ENCODE data around the gene NCF2.
"Not testable (repeated sequence)": the region's sequence is repeated elsewhere in the genome, so short reads cannot be mapped to it uniquely, and the experiment has no call there.

Gene NCF2, protein sequence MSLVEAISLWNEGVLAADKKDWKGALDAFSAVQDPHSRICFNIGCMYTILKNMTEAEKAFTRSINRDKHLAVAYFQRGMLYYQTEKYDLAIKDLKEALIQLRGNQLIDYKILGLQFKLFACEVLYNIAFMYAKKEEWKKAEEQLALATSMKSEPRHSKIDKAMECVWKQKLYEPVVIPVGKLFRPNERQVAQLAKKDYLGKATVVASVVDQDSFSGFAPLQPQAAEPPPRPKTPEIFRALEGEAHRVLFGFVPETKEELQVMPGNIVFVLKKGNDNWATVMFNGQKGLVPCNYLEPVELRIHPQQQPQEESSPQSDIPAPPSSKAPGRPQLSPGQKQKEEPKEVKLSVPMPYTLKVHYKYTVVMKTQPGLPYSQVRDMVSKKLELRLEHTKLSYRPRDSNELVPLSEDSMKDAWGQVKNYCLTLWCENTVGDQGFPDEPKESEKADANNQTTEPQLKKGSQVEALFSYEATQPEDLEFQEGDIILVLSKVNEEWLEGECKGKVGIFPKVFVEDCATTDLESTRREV

DNA sequence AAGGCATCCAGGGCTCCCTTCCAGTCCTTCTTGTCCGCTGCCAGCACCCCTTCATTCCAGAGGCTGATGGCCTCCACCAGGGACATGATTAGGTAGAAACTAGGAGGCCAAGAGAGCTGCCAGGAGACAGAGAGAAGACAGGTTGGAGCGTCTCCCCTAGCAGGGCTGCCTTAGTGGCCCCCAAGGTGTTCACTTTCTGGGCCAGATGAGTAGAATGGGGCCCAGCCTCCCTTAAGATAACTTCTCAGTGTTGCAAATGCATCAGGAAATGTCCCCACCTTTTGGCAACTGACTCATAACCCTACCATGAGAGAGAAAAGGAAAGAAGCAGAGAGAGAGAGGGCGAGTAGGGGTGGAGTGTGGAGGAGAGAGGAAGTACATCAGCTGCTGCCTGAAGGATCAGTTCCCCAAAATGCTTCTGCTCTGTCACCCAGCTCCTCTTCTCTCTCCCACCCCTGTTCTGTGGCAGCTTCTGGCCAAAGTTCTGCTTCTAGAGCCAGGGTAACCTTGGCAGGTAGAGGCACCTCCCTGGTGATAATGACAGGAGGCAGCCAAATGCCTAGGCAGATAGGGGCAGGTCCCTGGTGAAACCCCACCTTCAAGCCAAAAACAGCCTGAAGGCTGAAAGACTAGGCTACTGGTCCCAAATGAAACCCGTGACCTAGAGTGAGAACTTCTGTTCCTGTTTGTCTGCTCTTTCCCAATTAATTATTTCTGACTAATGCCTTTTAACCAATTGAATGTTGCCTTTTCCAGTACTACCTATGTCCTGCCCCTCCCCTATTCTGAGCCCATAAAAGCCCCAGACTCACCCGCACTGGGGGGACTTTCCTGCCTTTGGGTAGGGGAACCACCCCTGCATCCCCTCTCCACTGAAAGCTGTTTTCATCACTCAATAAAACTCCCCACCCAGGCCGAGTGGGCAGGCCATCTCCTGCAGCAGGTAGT is at the start of gene NCF2:
Gene NCF2, minus strand, starts transcription at position 216 of the 948 bp plus-strand sequence. Its CDS starts 130 bp downstream, at position 86.
- peak; percentile 95 for DNase-seq

DNA sequence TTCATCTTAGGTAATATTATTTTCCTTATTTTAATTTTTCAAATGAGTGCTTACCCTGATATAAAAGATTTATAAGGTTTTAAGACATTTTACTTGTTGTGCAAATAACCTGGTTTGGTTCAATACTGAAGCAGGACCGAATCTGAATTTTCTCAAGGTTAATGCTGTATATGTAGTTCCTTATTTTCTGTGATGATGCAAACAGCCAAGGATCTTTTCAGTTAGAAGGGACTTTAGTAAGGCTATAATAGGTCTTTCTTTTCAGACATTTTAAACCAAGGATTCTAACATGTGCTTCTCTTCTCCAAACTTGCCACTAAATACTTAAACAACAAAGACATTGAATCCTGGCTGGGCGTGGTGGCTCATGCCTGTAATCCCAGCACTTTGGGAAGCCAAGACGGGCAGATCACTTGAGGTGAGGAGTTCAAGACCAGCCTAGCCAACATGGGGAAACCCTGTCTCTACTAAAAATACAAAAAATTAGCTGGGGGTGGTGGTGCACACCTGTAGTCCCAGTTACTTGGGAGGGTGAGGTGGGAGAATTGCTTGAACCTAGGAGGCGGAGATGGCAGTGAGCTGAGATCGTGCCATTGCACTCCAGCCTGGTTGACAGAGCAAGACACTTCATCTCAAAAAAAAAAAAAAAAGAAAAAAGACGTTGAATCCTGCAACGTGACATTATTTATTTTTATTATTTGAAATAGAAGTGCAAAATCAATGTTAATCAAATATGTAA is 48.6 kb upstream of the NCF2 start:
- peak; percentile 22 for DNase-seq

DNA sequence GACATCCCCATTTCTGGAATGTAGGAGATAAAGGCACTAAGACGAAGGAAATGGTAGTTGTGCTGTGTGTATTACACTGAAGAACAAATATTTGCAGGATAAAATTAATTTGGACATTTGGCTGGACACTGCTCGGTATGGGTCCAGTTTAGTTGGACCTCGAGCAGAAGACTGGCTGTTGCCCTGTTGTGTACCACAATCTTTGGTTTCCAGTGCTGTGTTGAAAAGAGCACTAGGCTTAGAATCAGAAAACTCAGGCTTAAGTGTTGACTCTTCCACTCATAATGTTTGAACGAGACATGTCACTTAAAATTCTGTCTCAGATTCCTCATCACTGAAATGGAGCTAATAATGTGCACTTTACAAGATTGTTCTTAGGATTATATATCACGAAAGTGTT is 46.5 kb upstream of the NCF2 start:
- DNase-seq: no peak

DNA sequence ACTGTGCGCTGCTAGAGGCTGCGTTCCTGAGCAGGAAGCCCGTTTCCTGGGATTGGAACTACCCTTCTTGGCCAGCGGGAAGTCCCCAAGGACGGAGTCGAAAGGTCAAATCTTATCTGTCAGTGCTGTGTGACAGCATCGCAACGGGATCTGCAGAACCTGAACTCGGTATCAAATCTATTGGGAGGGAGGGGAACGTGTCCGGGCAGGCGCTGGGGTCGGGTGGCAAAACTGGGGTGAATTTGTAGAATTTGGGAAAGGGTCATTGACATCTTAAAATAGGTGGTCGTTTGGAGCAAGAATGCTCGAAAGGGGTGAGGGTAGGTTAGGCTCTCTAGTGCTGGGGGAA is 46.0 kb upstream of the NCF2 start:
- no peak for DNase-seq

DNA sequence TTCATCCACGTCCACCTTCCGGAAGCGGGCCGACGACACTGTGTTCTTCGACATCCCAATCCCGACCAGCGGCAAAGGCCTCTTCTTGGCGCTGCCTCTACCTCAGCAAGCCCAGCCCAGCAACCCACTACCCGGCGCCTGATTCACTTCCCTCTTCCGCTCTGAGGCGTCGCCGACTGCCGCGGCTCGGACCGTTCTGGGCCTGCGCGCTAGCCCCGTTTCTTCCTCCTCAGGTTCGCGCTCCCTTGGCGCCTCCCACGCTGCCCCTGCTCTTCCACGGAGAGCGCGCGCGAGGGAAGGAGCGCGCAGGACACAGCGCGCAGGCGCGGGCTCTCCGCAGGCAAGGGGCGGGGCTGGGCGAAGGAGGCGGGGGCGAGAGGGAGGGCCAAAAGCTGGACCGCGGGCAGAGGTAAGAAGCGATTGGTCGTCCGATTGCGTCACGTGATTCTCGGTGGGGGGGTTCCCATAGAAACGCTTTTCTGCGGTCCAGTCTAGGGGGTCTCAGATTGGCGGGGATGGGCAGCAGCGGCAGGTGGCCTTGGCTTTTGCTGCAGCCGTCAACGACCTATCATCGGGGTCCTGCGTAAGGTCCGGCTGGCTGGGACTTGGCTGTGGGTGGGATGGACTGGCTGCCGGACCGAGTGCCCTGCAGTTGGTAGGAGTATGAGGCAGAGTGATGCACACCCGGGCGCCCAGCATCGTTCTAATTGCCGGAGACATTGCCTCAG is 45.5 kb upstream of the NCF2 start, which contains the start of gene ARPC5:
Gene ARPC5, minus strand, starts transcription at position 178 of the 728 bp plus-strand sequence. Its CDS starts 124 bp downstream, at position 54.
- peak; percentile 100 for DNase-seq

DNA sequence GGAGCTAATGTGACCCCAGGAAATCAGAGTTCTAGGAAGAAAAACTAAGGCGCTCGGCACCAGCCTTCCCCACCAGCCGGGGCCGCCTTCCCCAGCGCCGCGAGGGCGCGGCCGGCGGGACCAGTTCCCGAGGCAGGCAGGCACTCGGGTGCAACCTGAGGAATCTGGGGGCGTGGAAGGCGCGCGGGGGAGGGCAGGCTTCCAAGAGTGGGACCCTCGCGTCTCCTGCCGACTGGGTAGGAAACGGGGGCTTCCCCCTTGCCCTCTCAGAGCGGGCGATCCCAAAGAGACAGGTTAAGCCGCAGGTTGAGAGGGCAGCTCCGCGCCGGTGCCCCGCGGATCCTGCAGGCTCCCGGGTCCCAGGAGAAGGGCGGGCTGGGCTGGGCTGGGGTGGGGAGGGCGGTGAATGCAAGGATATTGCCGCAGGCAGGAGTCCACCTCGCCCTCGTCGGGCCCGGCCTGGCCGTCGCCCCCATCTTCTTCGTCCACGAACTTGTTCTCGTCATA is 44.9 kb upstream of the NCF2 start:
- peak; percentile 46 for DNase-seq

DNA sequence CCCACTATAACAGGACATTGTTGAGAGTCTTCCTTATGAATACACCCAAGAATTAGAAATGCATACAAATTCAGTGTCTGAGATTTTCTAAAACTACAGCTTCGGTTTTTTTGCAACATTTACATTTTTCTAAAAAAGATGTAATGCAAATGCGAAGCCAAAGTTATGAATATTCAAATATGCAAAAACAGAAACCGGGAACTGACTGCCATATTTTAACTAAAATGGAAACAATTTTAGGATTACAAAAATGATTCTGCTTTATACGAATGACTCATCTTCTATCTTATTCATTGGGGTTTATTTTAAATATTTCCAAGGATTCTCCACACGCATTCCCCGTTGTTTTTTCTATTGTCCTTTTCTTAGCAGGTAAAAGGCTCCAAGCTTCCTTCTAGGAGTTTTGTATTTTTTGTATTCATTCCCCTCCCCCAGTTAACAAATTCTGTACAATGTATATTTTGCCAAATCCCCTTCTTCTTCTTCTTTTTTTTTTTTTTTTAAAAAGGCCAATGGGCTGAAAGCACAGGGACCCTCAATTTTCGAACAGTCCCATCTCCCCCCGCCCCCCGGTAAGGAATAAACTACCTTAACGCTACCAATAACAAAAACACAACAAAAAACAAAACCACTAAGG is 44.3 kb upstream of the NCF2 start:
- peak; percentile 68 for DNase-seq

DNA sequence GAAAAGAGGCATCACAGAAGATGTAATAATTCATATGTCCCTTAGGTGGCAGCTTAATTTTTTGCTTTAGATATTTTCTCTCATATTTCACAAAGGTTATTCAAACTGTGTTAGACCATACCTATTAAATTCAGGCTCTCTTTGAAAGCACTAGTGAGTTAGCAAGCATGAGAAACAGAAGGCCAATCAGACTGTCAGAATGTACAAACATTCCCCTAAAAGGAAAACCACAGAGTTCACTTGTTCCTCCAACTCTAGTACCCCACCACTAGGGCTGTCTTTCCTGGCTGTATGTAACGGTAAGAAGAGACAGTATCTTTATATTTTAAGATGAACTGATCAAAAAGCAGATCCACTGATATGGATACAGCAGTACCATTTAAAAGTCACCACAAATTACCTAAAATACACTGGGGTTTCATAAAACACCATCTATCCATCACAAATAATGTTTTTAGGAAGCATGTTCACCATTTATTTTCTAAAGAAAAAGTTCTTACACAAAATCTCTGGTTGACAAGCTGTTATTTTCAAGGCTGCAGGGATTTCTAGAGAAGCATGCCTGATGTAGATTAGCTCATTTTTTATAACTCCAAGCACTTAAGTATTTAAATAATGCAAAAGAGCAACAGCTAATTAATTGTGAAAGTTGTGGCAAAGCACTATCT is 43.6 kb upstream of the NCF2 start:
- DNase-seq: peak; percentile 65

DNA sequence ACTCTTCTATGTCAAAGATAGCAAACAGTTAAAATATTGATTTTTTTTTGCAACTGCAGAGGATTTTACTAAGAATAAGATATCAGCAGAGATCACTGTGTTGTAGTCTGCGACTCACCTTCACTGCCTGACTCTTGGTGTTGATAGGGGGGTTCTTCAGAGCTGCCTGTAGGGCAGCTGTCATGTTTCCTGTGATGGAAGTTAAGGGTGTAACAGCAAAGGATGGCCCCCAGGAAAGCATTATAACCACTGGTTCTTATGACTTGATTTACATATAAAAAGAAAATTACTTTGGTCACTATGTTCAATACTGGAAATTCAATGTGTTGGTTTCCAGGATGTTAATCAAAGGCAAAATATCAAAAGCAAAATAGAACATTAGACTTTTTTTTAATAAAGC is 42.7 kb upstream of the NCF2 start:
- DNase-seq: no peak

DNA sequence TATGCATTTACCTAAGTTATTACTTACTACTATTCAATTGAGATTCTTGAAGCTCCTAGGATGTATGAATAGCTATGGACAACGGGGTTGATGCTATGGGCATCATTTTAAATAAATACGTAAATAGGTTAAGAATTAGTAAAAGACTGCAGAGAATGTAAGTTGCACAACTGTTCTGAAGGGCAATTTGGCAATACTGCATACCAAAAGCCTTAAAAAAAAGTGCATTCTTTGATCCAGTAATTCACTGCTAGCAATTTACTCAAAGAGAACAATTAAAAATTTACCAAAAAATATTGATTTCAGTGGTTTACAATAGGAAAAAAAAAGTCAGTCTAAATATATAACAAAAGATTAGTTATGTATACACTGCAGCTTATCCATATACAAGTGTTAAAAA is 41.9 kb upstream of the NCF2 start:
- DNase-seq: no peak

DNA sequence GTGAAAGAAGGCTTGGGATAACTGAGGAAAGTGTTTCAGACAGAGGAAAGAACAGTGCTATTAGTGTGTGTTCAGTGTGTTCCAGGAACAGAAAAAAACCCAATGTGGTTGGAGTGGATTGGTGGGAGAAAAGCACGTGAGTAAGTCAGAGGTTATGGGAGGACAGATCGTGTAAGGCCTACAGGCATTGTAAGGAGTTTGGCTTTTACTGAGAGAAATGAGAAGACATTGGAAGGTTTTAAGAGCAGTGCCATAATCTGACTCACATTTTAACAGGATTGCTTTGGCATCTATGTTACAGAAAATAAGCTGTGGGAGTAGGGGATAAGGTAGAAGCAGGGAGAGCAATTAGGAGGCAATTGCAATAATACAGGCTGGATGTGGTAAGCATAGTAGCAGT is 40.5 kb upstream of the NCF2 start:
- DNase-seq: no peak

DNA sequence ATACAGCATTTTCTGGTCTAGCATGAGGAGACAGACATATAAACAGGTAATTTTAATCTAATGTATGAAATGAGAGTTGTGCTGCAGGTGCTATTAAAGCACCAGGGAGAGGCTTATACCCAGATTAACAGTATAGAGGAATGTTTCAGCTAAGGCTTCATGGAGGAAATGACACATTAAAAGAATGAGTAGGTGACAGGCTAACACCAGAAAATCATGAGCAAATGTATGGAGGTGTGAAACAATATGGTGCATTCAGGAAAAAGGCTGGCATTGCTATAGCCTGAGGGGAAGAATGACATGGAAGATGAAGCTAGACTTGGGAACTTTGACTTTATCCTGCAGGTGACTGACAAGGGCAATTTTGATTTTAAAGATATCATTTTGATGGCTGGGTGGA is 38.3 kb upstream of the NCF2 start:
- DNase-seq: no peak

DNA sequence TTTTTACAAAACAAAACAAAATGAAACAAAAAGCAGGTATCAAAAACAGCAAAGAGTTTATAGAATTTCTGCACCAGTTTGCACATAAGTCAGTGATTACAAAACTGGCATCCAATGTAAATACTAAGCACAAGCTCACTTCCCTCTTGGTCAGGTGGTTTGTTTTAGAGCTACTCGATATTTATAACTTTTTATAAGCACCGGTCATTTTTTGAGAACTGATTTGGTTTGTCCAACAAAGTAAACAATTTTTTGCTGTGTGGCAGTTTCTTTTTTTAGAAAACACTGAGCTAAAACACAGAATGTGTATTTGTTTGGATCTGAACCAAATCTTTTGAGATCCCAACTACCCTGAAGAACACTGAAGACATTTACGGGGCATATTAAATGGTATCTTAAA is 36.0 kb upstream of the NCF2 start:
- peak; percentile 52 for DNase-seq

DNA sequence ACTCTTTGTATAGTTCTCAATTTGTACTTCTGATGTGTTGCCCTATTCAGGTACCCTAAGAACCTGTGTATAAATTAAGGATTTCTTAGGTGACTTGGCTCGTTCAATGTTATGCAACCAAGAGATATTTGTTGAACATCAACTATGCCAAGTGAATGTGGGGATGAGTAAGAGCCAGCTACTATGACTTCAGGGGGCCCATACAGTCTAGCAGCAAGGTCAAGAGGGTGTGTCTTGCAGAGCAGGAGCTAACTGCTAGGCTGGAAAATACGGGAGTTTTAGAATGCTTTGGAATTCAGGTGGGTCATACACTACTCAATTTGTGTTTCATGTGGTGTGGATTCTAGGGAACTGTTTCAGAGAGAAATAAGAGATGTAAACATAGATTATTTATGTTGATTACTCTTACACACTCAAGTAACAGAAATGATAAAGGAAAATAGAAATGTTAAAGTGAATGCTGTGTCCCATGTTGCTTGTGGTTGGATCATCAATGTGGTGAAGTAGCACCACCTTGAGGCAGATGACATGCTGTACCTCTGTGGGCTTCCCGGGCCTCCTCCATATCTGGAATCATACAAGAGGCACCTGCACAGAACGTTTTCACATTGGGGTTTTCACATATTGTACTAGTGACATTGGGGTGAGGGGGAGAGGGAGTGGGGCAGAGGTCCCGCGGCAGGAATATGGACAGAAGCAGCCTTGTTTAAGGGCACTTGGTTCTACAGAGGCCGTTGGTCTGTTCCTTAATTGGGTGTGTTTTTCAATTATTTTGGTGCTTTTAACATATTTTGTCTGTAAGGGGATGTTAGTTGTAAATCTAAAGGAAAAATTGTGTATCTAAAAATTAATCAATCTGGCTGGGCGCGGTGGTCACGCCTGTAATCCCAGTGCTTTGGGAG is 32.9 kb upstream of the NCF2 start:
- DNase-seq: peak; percentile 51

DNA sequence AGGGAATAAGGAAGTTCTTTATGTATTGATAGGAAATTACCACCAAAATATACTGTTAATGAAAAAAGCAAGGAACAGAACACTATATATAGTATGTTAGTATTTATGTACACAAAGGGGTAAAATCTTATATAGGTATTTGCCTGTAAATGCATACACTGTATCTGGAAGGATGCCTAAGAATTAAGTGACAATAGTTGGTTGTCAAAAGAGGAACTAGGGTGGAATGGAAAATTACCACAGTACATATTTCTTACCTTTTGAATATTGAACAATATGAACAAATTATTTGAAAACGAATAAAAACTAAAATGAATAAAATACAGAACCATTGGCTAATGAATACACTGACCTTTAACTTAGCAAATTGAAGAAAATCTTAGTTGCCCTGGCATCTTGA is 31.8 kb upstream of the NCF2 start:
- no peak for DNase-seq

DNA sequence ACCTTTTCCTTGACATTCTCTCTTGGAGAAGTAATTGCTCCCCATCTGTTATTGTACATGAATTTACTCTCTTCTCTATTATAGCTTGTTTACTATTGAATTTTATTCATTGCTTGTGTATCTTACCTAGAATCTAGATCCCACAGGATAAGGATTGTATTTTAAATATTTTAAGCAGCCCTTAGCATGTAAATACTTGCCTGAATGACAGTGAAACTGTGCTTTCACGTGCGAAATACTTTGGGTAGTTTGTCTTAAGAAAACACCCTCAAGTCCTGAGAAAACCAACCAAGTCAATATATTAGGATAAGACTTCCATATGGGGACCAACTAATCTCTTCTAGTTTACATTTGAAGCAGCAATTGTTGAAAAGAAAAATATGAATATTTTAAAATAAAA is 30.1 kb upstream of the NCF2 start:
- DNase-seq: no peak

DNA sequence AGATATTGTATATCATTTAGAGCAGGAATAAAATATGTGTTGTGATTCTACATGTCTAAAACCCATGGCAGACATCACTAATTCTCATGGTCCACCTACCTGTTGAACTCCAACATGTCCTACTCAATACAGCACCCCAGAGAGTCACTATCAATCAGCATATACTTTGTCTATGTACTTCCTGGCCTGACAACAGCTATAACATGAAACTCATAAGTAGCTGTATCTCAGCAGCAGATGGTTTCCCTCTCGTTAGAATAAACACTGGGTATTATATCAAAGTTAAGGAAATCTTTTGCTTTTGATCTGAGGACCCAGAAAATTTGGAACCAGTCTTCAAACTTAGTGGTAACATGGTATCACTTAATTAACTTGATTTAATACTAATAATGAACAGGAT is 29.5 kb upstream of the NCF2 start:
- DNase-seq: no peak

DNA sequence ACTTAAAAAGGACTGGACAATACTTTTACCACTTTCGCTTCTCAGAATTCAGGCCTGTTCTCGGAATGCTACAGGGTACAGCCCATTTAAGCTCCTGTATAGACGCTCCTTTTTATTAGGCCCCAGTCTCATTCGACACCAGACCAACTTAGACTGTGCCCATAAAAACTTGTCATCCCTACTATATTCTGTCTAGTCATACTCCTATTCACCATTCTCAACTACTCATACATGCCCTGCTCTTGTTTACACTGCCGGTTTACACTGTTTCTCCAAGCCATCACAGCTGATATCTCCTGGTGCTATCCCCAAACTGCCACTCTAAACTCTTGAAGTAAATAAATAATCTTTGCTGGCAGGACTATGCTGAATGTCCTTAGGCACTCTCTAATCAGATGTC is 27.9 kb upstream of the NCF2 start:
- not testable (repeated sequence) for DNase-seq

DNA sequence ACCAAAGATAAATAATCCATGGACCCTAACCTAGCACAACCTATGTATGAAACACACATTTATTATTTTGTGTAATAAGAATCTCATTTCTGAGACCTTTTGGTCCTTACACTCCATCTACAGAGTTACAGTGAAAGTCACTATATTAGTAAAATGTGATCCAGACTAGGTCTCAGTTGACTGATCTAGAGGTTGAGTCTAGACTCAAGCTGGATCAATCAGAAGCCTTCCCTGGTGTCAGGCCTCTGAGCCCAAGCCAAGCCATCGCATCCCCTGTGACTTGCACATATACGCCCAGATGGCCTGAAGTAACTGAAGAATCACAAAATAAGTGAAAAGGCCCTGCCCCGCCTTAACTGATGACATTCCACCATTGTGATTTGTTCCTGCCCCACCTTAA is 22.7 kb upstream of the NCF2 start:
- not testable (repeated sequence) for DNase-seq

DNA sequence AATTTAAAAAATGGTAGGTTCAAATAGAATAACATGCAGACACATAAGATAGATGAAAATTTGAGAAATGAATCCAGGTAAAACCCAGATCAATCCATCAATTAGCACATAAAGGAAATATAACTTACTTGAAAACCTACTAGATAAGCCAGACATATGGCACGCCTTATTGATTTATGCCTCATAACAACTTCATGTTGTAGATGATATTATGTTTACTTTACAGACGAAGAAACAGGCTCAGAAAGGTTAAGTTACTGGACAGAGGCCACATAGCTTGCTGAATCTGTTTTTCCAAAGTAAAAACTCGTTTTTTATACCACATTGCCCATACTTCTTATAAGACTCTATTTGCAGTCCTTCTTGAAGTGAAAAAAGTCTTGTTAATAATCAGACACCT is 22.1 kb upstream of the NCF2 start:
- DNase-seq: no peak
